NB4 (cell line): Measurements from ENCODE around the gene TEX2.

Experiments
- CTCF ChIP-seq: IDR thresholded peaks from one replicate; pipeline ENCODE4 v1.5.1; 2012; ENCODE audit warnings: low read depth, low read length
- POLR2A ChIP-seq: IDR thresholded peaks from 2 replicates; pipeline ENCODE4 v1.6.1; 2011; ENCODE audit warnings: mild to moderate bottlenecking; ENCODE audit not compliant: insufficient read length; ENCODE audit errors: extremely low read depth

- TF ChIP-seq CTCF (no peak), POLR2A (no peak)
Measured at GRCh38 chr17:64256913-64257807, 5.9 kb downstream of the TEX2 start.
